CD4-positive, alpha-beta T cell treated with Interleukin-1 beta for 1 hour (primary cell): ENCODE results near the gene NPRL2.

Experiments used
- DNase-seq, 2 donors: peaks; one replicate each; pipeline ENCODE4 v3.0.0-alpha.2; 2020 to 2022

The NPRL2 gene

GRCh38 chr3:50303013-50303815 lies 47.4 kb downstream of the NPRL2 start, which contains the start of gene HYAL1:
Gene HYAL1 (minus strand): TSS chr3:50303574. CDS start chr3:50302956, 618 bp downstream.
- no peak for DNase-seq

- no peak for DNase-seq
Measured at GRCh38 chr3:50302095-50303012, 48.2 kb downstream of the NPRL2 start.

GRCh38 chr3:50300681-50301254 lies 49.8 kb downstream of the NPRL2 start:
- DNase-seq: no peak

GRCh38 chr3:50299929-50300680 lies 50.5 kb downstream of the NPRL2 start:
- peak in 1 of 2 donors; percentile 66 for DNase-seq

GRCh38 chr3:50299638-50299928 lies 51.0 kb downstream of the NPRL2 start:
- no peak for DNase-seq

- DNase-seq: peak; percentile 99 to 100
Measured at GRCh38 chr3:50298836-50299637, 51.5 kb downstream of the NPRL2 start, which contains the start of the genes HYAL3 and NAA80. Gene HYAL3 (minus strand): TSS chr3:50299405. CDS start chr3:50295602, 3,803 bp downstream. Gene NAA80 (minus strand): TSS chr3:50299405. CDS start chr3:50297463, 1,942 bp downstream.

- DNase-seq: no peak
Measured at GRCh38 chr3:50297896-50298725, 52.5 kb downstream of the NPRL2 start.

- DNase-seq: no peak
Measured at GRCh38 chr3:50297384-50297775, 53.2 kb downstream of the NPRL2 start.
